PC-3 (cell line): ENCODE results near the gene WDPCP. TPM values are rescaled to one million over a fixed set of nuclear protein-coding genes. Genes with fewer than 3 reads are reported as not detected.
"Not testable (repeated sequence)": the region's sequence is repeated elsewhere in the genome, so short reads cannot be mapped to it uniquely, and the experiment has no call there.

Experiments used
- ATAC-seq: fragments of 200-7000 bp; cut with Tn5 transposase; 2 replicates; pipeline ENCODE4 v1.9.1; 2020; ENCODE audit warnings: mild to moderate bottlenecking, moderate library complexity
- BruUV-seq: library from RNA; stranded (reverse); fragments of 400-500 nt; replicated peaks from 2 replicates; lab custom pipeline; 2021; lab: Mats Ljungman, UMichigan
- CTCF ChIA-PET: fragments of 300-600 bp; sonication (Branson Sonifier 250); formaldehyde crosslinking; loops from one replicate; lab custom pipeline; 2022; ENCODE audit warnings: antibody characterized with exemption; lab: Charles Lee
- POLR2A ChIA-PET: fragments of 300-600 bp; sonication (Branson Sonifier 250); formaldehyde crosslinking; loops from one replicate; lab custom pipeline; 2022; ENCODE audit warnings: antibody characterized with exemption; ENCODE audit not compliant: unreplicated experiment; lab: Charles Lee
- DNase-seq: peaks from one replicate; pipeline ENCODE4 v3.0.0-alpha.2; 2015
- H2AFZ ChIP-seq: fragments of 300-600 bp; sonication (generic); 2 replicates; pipeline ENCODE4 v1.6.0; 2016; ENCODE audit warnings: antibody characterized with exemption, low read length
- H3F3A ChIP-seq: fragments of 300-600 bp; sonication (generic); one replicate; pipeline ENCODE4 v1.6.0; 2017; ENCODE audit warnings: antibody characterized with exemption, low read length, control low read depth, mild to moderate bottlenecking; ENCODE audit not compliant: unreplicated experiment
- H3K27ac ChIP-seq: fragments of 300-600 bp; sonication (generic); 2 replicates; pipeline ENCODE4 v1.5.1; 2016; ENCODE audit warnings: mild to moderate bottlenecking, low read length
- H3K27me3 ChIP-seq: fragments of 300-600 bp; sonication (generic); 2 replicates; pipeline ENCODE4 v1.6.1; 2016; ENCODE audit warnings: low read length, mixed read lengths
- H3K36me3 ChIP-seq: fragments of 300-600 bp; sonication (generic); 2 replicates; pipeline ENCODE4 v1.6.1; 2016; ENCODE audit warnings: low read depth, mixed run types, low read length, mixed read lengths
- H3K4me1 ChIP-seq: fragments of 300-600 bp; sonication (generic); 2 replicates; pipeline ENCODE4 v1.5.1; 2016; ENCODE audit warnings: low read length; ENCODE audit not compliant: insufficient read depth
- H3K4me2 ChIP-seq: fragments of 300-600 bp; sonication (generic); 2 replicates; pipeline ENCODE4 v1.6.0; 2016; ENCODE audit warnings: low read length
- H3K4me3 ChIP-seq: fragments of 300-600 bp; sonication (generic); 2 replicates; pipeline ENCODE4 v1.5.1; 2016; ENCODE audit warnings: mild to moderate bottlenecking, low read length, mixed read lengths
- H3K79me2 ChIP-seq: fragments of 300-600 bp; sonication (generic); 2 replicates; pipeline ENCODE4 v1.6.1; 2017; ENCODE audit warnings: low read length, mixed read lengths
- H3K9ac ChIP-seq: fragments of 300-600 bp; sonication (generic); 2 replicates; pipeline ENCODE4 v1.6.0; 2016; ENCODE audit warnings: mild to moderate bottlenecking, low read length
- H3K9me2 ChIP-seq: fragments of 300-600 bp; sonication (generic); replicated peaks from 2 replicates; pipeline ENCODE4 v1.6.1; 2016; ENCODE audit warnings: mixed run types, low read length, mixed read lengths
- H3K9me3 ChIP-seq: fragments of 300-600 bp; sonication (generic); 2 replicates; pipeline ENCODE4 v1.6.1; 2016; ENCODE audit warnings: low read length, mixed read lengths
- H4K20me1 ChIP-seq: fragments of 300-600 bp; sonication (generic); 2 replicates; pipeline ENCODE4 v1.6.1; 2016; ENCODE audit warnings: low read length, mixed read lengths
- EZH2 ChIP-seq: fragments of 300-600 bp; sonication (generic); IDR thresholded peaks from one replicate; pipeline ENCODE4 v1.6.1; 2017; ENCODE audit warnings: antibody characterized with exemption, mild to moderate bottlenecking, low read length; ENCODE audit not compliant: unreplicated experiment
- EZH2phosphoT487 ChIP-seq: fragments of 300-600 bp; sonication (generic); IDR thresholded peaks from 2 replicates; pipeline ENCODE4 v1.6.1; 2018; ENCODE audit warnings: mild to moderate bottlenecking, antibody characterized with exemption, low read length, borderline replicate concordance
- intact Hi-C: fragments of 100-400 bp; cut with micrococcal nuclease; formaldehyde crosslinking; loops from 2 replicates; pipeline ENCODE4 v1.9.0; 2023
- total RNA-seq: library from RNA; depleted of rRNA; stranded (reverse); fragments of >200 nt; gene quantifications from 2 replicates; pipeline ENCODE4 v1.2.3, GENCODE V29; 2014
- TF ChIP-seq, protein P1 (sequence below): fragments of 300-600 bp; sonication (generic); conservative IDR thresholded peaks from 2 replicates; pipeline ENCODE4 v1.5.1; 2017; ENCODE audit warnings: antibody characterized with exemption, low read depth, mild to moderate bottlenecking, low read length

The WDPCP gene
- total RNA-seq, 1 experiment from 2014 or later, result 4.0 TPM

GRCh38 chr2:63163161-63163820 is 425.0 kb downstream of the WDPCP start:
- Histone ChIP-seq H4K20me1 (no peaks in the 10 kb centered on the region), H3K4me2 (no peak overlapping the region), H3K4me1 (no peaks in the 10 kb centered on the region), H3K36me3 (no peaks in the 10 kb centered on the region), H3K79me2 (no peaks in the 10 kb centered on the region), H3K4me3 (no peak overlapping the region), H3K9ac (no peak overlapping the region), H3F3A (no peaks in the 10 kb centered on the region), H3K27me3 (no peaks in the 10 kb centered on the region), H3K27ac (no peak overlapping the region), H3K9me2 (no peaks in the 10 kb centered on the region), H3K9me3 (no peaks in the 10 kb centered on the region), H2AFZ (no peak overlapping the region)
- no TSS peak for BruUV-seq
- no peak for TF ChIP-seq EZH2phosphoT487
- no peak for TF ChIP-seq EZH2
- TF ChIP-seq, protein P1, sequence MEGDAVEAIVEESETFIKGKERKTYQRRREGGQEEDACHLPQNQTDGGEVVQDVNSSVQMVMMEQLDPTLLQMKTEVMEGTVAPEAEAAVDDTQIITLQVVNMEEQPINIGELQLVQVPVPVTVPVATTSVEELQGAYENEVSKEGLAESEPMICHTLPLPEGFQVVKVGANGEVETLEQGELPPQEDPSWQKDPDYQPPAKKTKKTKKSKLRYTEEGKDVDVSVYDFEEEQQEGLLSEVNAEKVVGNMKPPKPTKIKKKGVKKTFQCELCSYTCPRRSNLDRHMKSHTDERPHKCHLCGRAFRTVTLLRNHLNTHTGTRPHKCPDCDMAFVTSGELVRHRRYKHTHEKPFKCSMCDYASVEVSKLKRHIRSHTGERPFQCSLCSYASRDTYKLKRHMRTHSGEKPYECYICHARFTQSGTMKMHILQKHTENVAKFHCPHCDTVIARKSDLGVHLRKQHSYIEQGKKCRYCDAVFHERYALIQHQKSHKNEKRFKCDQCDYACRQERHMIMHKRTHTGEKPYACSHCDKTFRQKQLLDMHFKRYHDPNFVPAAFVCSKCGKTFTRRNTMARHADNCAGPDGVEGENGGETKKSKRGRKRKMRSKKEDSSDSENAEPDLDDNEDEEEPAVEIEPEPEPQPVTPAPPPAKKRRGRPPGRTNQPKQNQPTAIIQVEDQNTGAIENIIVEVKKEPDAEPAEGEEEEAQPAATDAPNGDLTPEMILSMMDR, result no peak; the same call in 1 of the 2 replicates
- DNase-seq (no peak), ATAC-seq (no peak)
- ChIA-PET CTCF (interaction anchor here (0.6 kb wide), 1 partner anchor 30 kb away, joined by 3 read pairs; no protein-coding TSS in a partner anchor), POLR2A (no interaction called here)
- intact Hi-C loops, result no loop called here

DNA sequence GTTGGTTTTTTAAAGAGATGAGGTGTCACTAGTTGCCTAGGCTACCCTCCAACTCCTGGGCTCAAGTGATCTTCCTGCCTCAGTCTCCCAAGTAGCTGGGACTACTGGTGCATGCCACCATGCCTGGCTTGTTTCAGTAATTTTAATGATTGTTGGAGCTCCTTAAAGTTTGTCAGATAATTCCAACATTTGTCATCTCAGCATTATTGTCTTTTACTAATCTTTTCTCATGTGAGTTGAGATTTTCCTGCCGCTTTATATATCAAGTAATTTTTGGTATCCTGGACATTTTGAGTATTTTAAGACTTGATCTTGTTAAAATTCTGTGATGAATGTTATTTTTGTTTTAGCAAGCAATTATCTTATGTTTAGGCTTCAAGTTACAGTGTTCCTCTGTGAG is 429.0 kb downstream of the WDPCP start:
- H3K27ac ChIP-seq, result no peak overlapping the region
- H3K4me1 ChIP-seq, result no peaks in the 10 kb centered on the region
- ChIA-PET POLR2A (no interaction called here), CTCF (no interaction called here)
- BruUV-seq, result no TSS peak
- no peaks in the 10 kb centered on the region for H3K36me3 ChIP-seq
- no peaks in the 10 kb centered on the region for H3K79me2 ChIP-seq
- no peaks in the 10 kb centered on the region for H3K9me3 ChIP-seq
- H3F3A ChIP-seq, result no peaks in the 10 kb centered on the region
- TF ChIP-seq, protein P1, result no peak
- TF ChIP-seq EZH2phosphoT487, result no peak
- TF ChIP-seq EZH2, result no peak
- H3K27me3 ChIP-seq, result no peaks in the 10 kb centered on the region
- intact Hi-C loops, result no loop called here
- H3K9me2 ChIP-seq, result no peaks in the 10 kb centered on the region
- no peak for ATAC-seq
- no peak overlapping the region for H3K9ac ChIP-seq
- no peak for DNase-seq
- no peak overlapping the region for H3K4me2 ChIP-seq
- no peak overlapping the region for H2AFZ ChIP-seq
- H3K4me3 ChIP-seq, result no peak overlapping the region
- H4K20me1 ChIP-seq, result no peaks in the 10 kb centered on the region

- intact Hi-C loops, POLR2A ChIA-PET, H3K4me2 ChIP-seq, H3K36me3 ChIP-seq, ATAC-seq, H3K27me3 ChIP-seq, DNase-seq, H3K27ac ChIP-seq, H2AFZ ChIP-seq, H3K79me2 ChIP-seq, H3F3A ChIP-seq, H3K9me3 ChIP-seq, BruUV-seq, CTCF ChIA-PET, H3K9me2 ChIP-seq, H3K4me1 ChIP-seq, H3K9ac ChIP-seq, H4K20me1 ChIP-seq, H3K4me3 ChIP-seq: not testable (repeated sequence)
These were observed 451.6 kb downstream of the WDPCP start for GRCh38 chr2:63136683-63137082.
